ENCODE measurements around the gene CNRIP1.

CNRIP1 gene

GRCh38 chr2:68291314-68291713 lies 28.4 kb downstream of the CNRIP1 start:
- DNase-seq: no peak

GRCh38 chr2:68290901-68291300 lies 28.8 kb downstream of the CNRIP1 start:
- no peak for DNase-seq

- DNase-seq: no peak
Measured at GRCh38 chr2:68287580-68288441, 31.9 kb downstream of the CNRIP1 start.

GRCh38 chr2:68284896-68285295 lies 34.9 kb downstream of the CNRIP1 start:
- no peak for DNase-seq

- no peak for DNase-seq
Measured at GRCh38 chr2:68283419-68283812, 36.3 kb downstream of the CNRIP1 start.

GRCh38 chr2:68282811-68283418 lies 36.8 kb downstream of the CNRIP1 start:
- peak; percentile 26 to 72 (median 38) for DNase-seq

- DNase-seq: no peak
Measured at GRCh38 chr2:68280796-68281195, 39.0 kb downstream of the CNRIP1 start.

GRCh38 chr2:68280348-68280747 lies 39.4 kb downstream of the CNRIP1 start:
- no peak for DNase-seq

GRCh38 chr2:68279691-68280090 lies 40.1 kb downstream of the CNRIP1 start:
- peak in 2 of 3 experiments; percentile 8 to 58 for DNase-seq

GRCh38 chr2:68278169-68278568 lies 41.6 kb downstream of the CNRIP1 start:
- no peak for DNase-seq

- no peak for DNase-seq
Measured at GRCh38 chr2:68274022-68274421, 45.7 kb downstream of the CNRIP1 start.

- no peak for DNase-seq
Measured at GRCh38 chr2:68272246-68272994, 47.3 kb downstream of the CNRIP1 start.

GRCh38 chr2:68266655-68267054 lies 53.1 kb downstream of the CNRIP1 start:
- no peak for DNase-seq

GRCh38 chr2:68263632-68264031 lies 56.1 kb downstream of the CNRIP1 start:
- DNase-seq: peak in 2 of 3 experiments; percentile 67 to 84

GRCh38 chr2:68258851-68259250 lies 60.9 kb downstream of the CNRIP1 start:
- no peak for DNase-seq

- no peak for DNase-seq
Measured at GRCh38 chr2:68256093-68256450, 63.7 kb downstream of the CNRIP1 start.

- peak; percentile 34 to 79 (median 58) for DNase-seq
Measured at GRCh38 chr2:68253219-68254068, 66.3 kb downstream of the CNRIP1 start.

- peak; percentile 96 to 98 (median 98) for DNase-seq
Measured at GRCh38 chr2:68252400-68253218, 67.1 kb downstream of the CNRIP1 start, which contains the start of gene PPP3R1. TSS of gene PPP3R1 (minus strand) at chr2:68252532. CDS start at chr2:68252127, 405 bp downstream.

GRCh38 chr2:68251855-68252399 lies 67.8 kb downstream of the CNRIP1 start:
- DNase-seq: peak in 2 of 3 experiments; percentile 41 to 77

GRCh38 chr2:68251187-68251854 lies 68.4 kb downstream of the CNRIP1 start:
- DNase-seq: peak; percentile 81 to 94 (median 92)
